AG09309 (cell line): Measurements from ENCODE around the gene PPP1R14B.

Source experiments
- DNase-seq: peaks from one replicate; pipeline ENCODE4 v3.0.0-alpha.2; 2010; ENCODE audit warnings: low read depth
- H3K4me3 ChIP-seq: 2 replicates; pipeline ENCODE4 v1.5.1; 2011; ENCODE audit warnings: mild to moderate bottlenecking, low read depth, low read length, moderate library complexity; ENCODE audit not compliant: control insufficient read depth
- CTCF ChIP-seq: IDR thresholded peaks from 2 replicates; pipeline ENCODE4 v1.5.1; 2011; ENCODE audit warnings: mild to moderate bottlenecking, low read depth, low read length, inconsistent platforms; ENCODE audit not compliant: insufficient read depth, control insufficient read depth; ENCODE audit errors: missing control alignments

Gene PPP1R14B

GRCh38 chr11:64208086-64208795 lies 38.5 kb downstream of the PPP1R14B start:
- TF ChIP-seq CTCF = no peak
- no peak for DNase-seq
- no peak overlapping the region for H3K4me3 ChIP-seq

- TF ChIP-seq CTCF = no peak
- DNase-seq = no peak
- H3K4me3 ChIP-seq = no peak overlapping the region
Measured at GRCh38 chr11:64207256-64208085, 39.3 kb downstream of the PPP1R14B start.

- no peak for DNase-seq
- no peak within 1 kb of the TSS for H3K4me3 ChIP-seq
- TF ChIP-seq CTCF = no peak
Measured at GRCh38 chr11:64206457-64207255, 40.1 kb downstream of the PPP1R14B start, which contains the start of gene FERMT3. Gene FERMT3 (plus strand): TSS chr11:64206721. CDS start chr11:64207365, 644 bp downstream.

- DNase-seq = peak; percentile 83
- H3K4me3 ChIP-seq = no peak overlapping the region
- TF ChIP-seq CTCF = peak; percentile 83
Measured at GRCh38 chr11:64204464-64204989, 42.2 kb downstream of the PPP1R14B start.

GRCh38 chr11:64204080-64204440 lies 42.7 kb downstream of the PPP1R14B start:
- TF ChIP-seq CTCF = no peak
- DNase-seq = no peak
- H3K4me3 ChIP-seq = no peak overlapping the region

- H3K4me3 ChIP-seq = no peak overlapping the region
Measured at GRCh38 chr11:64203421-64204079, 43.2 kb downstream of the PPP1R14B start.

More at GRCh38 chr11:64203421-64204079, 43.2 kb downstream of the PPP1R14B start:
- no peak for DNase-seq
- no peak for TF ChIP-seq CTCF
